ENCODE data around the gene MX1.
"Not testable (repeated sequence)": the region's sequence is repeated elsewhere in the genome, so short reads cannot be mapped to it uniquely, and the experiment has no call there.

The MX1 gene

GRCh38 chr21:41407541-41408460, 18.2 kb upstream of the MX1 start:
- no peak for DNase-seq (ENCODE audit: low read depth)

- no peak for DNase-seq (ENCODE audit: low read depth)
Observed at GRCh38 chr21:41410361-41410760, 15.7 kb upstream of the MX1 start.

GRCh38 chr21:41410767-41411448, 15.1 kb upstream of the MX1 start:
- DNase-seq (ENCODE audit: low read depth), result no peak

GRCh38 chr21:41411449-41412089, 14.5 kb upstream of the MX1 start:
- no peak for DNase-seq (ENCODE audit: low read depth)

- not testable (repeated sequence) for DNase-seq (ENCODE audit: low read depth)
Observed at GRCh38 chr21:41417505-41417904, 8.5 kb upstream of the MX1 start.

- no peak for DNase-seq (ENCODE audit: low read depth)
Observed at GRCh38 chr21:41418393-41418792, 7.6 kb upstream of the MX1 start.

- DNase-seq (ENCODE audit: low read depth), result no peak
Observed at GRCh38 chr21:41418956-41419680, 6.9 kb upstream of the MX1 start.

GRCh38 chr21:41419921-41420862, 5.8 kb upstream of the MX1 start:
- DNase-seq (ENCODE audit: low read depth), result peak; percentile 17

- DNase-seq (ENCODE audit: low read depth), result not testable (repeated sequence)
Observed at GRCh38 chr21:41420998-41421397, 5.0 kb upstream of the MX1 start.

- DNase-seq (ENCODE audit: low read depth), result no peak
Observed at GRCh38 chr21:41422546-41423304, 3.3 kb upstream of the MX1 start.

- DNase-seq (ENCODE audit: low read depth), result not testable (repeated sequence)
Observed at GRCh38 chr21:41423305-41423636, 2.8 kb upstream of the MX1 start.

GRCh38 chr21:41425588-41425953, 468 bp upstream of the MX1 start:
- DNase-seq (ENCODE audit: low read depth), result no peak

- DNase-seq (ENCODE audit: low read depth), result no peak
Observed at GRCh38 chr21:41426676-41427404, 801 bp downstream of the MX1 start.

GRCh38 chr21:41427556-41427955, 1.5 kb downstream of the MX1 start:
- no peak for DNase-seq (ENCODE audit: low read depth)

- DNase-seq (ENCODE audit: low read depth), result no peak
Observed at GRCh38 chr21:41428311-41428710, 2.3 kb downstream of the MX1 start.

GRCh38 chr21:41428847-41429246, 2.8 kb downstream of the MX1 start:
- no peak for DNase-seq (ENCODE audit: low read depth)

- DNase-seq (ENCODE audit: low read depth), result no peak
Observed at GRCh38 chr21:41429305-41429704, 3.3 kb downstream of the MX1 start.

- DNase-seq (ENCODE audit: low read depth), result no peak
Observed at GRCh38 chr21:41429925-41430491, 4.0 kb downstream of the MX1 start.

- DNase-seq (ENCODE audit: low read depth), result no peak
Observed at GRCh38 chr21:41431788-41432548, 5.9 kb downstream of the MX1 start.
